ENCODE measurements around the gene ARHGAP44.
A peak's percentile ranks its signal among the peaks of the same experiment; 100 is the strongest.
"Not testable (repeated sequence)": the region's sequence is repeated elsewhere in the genome, so short reads cannot be mapped to it uniquely, and the experiment has no call there.

ARHGAP44 gene

GRCh38 chr17:12963505-12963904 is 174.2 kb downstream of the ARHGAP44 start:
- no peak for DNase-seq (ENCODE audit: low spot score)

DNA sequence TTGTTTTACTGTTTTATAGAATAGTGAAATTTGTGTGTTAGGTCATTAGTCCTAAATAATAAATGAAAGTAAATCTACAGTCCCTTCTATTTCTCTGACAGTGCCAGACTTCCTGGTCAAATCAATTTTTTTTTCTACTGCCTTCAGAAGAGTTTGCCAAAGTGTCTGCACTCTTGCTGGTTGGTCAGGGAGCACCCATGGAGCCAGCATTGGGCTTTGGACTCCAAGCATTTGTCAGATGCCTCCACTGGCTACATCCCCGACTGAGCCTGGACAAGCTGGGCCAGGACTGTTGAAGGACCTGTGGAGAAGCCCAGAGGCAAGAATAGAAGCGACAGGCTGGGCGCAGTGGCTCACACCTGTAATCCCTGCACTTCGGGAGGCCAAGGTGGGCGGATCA is 174.9 kb downstream of the ARHGAP44 start:
- no peak for DNase-seq (ENCODE audit: low spot score)

GRCh38 chr17:12964840-12965239 is 175.5 kb downstream of the ARHGAP44 start:
- no peak for DNase-seq (ENCODE audit: low spot score)

GRCh38 chr17:12965988-12966387 is 176.7 kb downstream of the ARHGAP44 start:
- no peak for DNase-seq (ENCODE audit: low spot score)

- DNase-seq (ENCODE audit: low spot score), result no peak
Observed at GRCh38 chr17:12966413-12966812, 177.1 kb downstream of the ARHGAP44 start.

- no peak for DNase-seq (ENCODE audit: low spot score)
Observed at GRCh38 chr17:12967962-12968361, 178.7 kb downstream of the ARHGAP44 start.

- DNase-seq (ENCODE audit: low spot score), result no peak
Observed at GRCh38 chr17:12973496-12974004, 184.3 kb downstream of the ARHGAP44 start.

DNA sequence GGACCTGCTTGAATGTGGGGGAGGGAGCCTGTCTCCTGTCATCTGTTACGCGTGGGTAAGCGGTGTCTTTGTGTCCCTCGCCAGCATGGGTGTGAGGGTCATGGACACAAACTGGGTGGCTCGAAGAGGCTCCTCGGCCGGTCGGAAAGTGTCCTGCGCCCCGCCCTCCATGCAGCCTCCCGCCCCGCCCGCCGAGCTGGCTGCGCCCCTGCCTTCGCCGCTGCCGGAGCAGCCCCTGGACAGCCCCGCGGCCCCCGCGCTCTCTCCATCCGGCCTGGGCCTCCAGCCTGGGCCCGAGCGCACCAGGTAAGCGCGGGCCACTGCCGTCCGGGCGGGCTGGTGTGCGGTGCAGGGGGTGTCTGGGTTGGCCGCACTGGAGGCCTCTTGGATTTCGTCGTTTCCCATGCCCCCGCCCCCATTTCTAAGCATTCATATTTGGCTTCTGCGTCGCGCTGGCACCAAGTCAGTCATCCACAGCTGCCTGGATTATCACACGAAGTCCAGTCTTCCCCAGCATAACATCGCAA is 184.8 kb downstream of the ARHGAP44 start:
- no peak for DNase-seq (ENCODE audit: low spot score)

- DNase-seq (ENCODE audit: low spot score), result no peak
Observed at GRCh38 chr17:12977008-12977751, 187.9 kb downstream of the ARHGAP44 start.

DNA sequence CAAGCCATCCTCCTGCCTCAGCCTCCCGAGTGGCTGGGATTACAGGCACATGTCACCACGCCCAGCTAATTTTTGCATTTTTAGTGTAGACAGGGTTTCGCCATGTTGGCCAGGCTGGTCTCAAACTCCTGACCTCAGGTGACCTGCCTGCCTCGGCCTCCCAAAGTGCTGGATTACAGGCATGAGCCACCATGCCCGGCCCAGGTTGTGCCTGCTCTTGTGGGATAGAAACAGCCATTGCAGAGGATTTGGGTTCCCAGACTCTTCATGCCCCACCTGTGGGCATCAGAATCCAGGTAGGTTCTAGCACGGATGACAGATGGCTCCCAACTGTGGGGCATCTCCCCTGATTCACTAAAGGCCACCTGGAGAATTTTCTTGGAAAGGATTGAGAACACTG is 189.5 kb downstream of the ARHGAP44 start:
- DNase-seq (ENCODE audit: low spot score), result not testable (repeated sequence)

DNA sequence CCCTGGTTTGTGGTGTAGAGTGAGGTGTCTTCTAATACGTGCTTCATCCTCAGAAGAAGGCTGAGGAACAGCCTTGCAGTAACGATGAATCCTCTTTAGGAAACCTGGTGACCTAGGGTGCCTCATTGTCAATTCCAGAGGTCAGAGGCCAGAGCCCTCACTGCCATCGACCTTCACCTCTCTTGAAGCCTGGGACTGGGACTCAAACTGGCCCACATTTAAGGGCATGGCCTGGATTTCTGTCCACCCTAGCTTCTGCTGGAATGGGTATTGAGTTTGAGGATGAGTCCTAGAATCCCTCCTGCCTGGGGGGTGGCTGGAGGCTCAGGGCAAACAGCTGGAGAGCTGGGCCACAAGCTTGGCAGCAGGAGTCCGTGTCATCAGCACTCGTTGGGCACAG is 189.9 kb downstream of the ARHGAP44 start:
- no peak for DNase-seq (ENCODE audit: low spot score)

GRCh38 chr17:12979826-12980500 is 190.7 kb downstream of the ARHGAP44 start:
- DNase-seq (ENCODE audit: low spot score), result no peak

- DNase-seq (ENCODE audit: low spot score), result no peak
Observed at GRCh38 chr17:12982224-12982623, 192.9 kb downstream of the ARHGAP44 start.

DNA sequence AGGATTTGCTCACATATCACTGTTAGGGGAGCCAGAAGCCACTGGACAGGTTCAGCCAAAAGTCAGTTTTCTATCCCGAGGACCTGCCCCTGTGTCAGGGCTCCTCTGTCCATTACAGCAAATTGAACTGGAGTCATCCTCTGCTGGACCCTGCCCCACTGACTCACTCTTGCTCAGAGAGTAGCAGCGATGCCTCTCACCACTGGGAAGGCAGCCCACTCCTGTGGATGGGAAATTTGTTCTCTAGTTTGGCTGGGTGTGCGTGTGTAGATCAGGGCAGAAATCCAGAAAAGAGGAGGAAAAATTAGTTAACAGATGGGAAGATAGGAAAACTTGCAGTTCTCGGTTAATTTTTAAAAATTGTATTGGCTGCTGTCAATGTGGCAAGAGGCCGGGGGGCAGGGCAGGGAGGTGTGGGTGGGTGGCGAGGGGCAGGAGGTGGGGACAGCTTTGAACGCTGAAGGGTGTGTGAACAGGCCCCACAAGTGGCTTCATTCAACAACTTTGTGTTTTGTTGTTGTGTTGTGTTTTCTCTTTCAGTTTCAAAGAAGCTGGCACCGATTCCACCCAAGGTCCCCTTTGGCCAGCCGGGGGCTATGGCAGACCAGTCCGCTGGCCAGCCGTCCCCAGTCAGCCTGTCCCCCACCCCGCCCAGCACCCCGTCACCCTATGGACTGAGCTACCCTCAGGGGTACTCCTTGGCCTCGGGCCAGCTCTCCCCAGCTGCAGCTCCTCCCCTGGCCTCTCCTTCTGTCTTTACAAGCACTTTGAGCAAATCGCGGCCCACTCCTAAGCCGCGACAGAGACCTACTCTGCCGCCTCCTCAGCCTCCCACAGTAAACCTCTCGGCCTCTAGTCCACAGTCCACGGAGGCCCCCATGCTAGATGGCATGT is 194.9 kb downstream of the ARHGAP44 start:
- DNase-seq (ENCODE audit: low spot score), result peak; percentile 51

- DNase-seq (ENCODE audit: low spot score), result no peak
Observed at GRCh38 chr17:12985431-12986293, 196.4 kb downstream of the ARHGAP44 start.

DNA sequence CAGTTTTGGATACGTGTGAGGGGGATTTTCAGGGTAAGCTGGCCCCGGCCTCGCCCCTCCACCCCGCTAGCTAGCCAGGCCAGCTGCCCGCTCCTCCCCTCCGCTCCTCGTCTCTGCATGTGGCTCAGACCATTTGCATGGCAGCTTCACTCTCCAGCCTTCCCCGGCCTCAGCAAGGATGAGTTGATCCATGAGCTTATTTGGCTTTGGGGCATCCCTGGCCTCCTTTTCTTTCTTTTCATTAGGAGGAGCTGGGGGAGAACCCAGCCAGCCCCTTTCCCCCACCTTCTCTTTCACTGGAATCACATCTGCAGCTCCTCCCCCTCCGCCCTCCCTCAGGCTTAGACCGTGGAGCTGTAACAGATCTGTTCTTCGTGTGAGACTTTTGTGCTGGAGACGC is 197.8 kb downstream of the ARHGAP44 start:
- no peak for DNase-seq (ENCODE audit: low spot score)

GRCh38 chr17:12990041-12990808 is 200.9 kb downstream of the ARHGAP44 start:
- DNase-seq (ENCODE audit: low spot score), result no peak

DNA sequence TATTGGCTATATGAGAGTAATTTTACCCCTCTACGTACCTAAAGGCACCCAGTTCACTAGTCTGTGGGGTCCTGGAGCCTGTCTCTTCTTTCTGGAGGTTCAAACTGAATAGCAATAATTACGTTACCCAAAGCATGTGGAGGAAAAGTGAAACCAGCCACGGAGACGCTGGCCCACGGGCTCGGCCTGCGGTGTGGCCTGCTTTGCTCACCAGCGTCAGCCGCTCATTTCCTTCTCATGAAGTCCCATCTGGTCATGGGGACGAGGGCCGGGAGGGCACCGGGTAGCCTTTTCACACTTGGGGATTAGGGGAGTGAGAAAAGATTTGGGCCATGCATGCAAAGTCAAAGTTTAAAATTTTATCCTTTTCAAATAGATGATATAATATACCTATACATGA is 201.6 kb downstream of the ARHGAP44 start:
- DNase-seq (ENCODE audit: low spot score), result no peak

- DNase-seq (ENCODE audit: low spot score), result no peak
Observed at GRCh38 chr17:12992676-12993075, 203.4 kb downstream of the ARHGAP44 start.

DNA sequence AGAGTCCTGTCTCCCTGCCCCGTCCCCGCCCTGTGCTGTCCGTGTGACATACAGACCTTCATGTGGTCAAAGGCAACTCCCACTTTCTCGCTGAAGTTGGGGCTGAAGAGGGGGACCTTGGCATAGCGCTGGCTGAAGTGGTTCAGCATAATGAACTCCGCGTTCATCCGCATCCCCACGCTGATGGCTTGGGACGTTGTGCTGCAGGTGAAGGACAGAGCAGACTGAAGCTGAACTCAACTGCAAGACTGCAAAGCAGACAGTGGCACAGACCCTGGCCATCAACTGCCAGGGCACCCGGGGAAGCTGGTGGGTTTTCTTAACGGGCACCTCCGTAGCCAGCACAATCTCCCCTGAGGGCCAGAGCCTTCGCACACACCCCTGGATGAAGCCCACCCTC is 204.3 kb downstream of the ARHGAP44 start:
- no peak for DNase-seq (ENCODE audit: low spot score)
